Islet precursor cell (in vitro differentiated cells): ENCODE measurements around the gene DISC1.

Experiments used
- DNase-seq: peaks from one replicate; pipeline ENCODE4 v3.0.0-alpha.2; 2018

Gene DISC1

DNA sequence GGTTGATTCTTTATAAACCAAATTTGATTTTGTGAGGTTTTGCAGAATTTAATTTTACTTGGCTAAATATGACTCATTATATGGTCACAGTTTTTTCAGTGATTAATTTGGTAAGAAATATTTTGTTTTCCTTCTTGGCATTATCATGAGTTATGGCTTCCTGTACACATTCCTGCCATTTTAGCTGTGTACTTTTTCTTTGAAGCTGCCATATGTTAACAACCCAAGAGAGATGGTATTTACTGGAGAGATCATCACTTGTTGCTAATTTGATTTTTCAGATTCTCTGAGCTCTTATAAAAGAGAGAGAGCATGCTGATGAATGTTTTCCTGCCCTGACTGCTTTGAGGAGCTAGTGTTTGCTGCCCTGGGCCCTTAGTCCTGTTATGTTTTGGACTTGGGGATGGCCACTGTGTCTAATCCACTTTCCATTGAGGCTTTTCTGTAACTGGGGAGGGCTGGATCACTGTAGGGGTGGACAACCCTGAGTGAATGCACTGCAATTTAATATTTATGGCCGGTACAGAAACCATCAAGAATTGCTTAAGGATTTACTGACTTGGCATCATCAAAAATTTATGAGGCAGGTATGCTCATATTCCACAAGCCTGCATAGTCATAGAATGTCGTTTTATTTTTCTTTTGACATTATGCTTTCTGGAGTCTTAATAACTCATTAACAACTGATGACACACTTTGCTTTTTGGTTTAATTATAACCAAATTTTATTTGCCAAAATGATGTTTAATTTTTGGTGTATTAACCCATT, 200.9 kb downstream of the DISC1 start:
- no peak for DNase-seq

DNA sequence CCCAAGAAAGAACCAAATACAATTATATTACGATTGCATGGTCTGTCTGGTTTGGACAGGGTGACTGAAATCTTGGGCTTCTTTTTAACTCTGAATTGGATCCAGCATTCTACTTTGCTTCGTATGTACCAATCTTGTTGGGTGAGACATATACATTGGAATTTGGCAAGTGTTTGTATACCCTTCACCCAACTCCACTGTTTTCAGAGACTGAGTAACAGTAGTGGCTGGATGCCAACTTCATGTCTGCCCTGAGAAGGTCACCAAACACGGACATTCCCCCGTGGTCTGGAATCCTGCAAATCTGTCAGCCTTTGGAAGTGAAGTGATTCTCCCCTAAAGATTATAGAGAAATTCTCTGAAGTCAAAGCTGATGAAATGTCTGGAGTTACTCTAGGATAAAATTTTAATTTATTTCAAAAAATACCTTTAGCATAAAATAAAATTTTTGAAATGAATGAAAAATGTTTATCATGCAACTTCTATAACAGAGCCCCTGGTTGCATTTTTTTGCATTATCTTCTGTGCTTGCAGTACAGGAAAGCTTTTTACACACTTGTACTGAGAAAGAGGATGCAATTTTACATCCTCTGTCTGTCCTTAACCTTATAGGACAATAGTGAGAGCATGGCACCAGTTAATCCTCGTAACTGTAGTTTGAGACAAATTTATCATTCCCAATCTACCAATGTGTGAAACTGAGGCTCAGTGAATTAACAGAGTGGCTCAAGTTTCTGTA, 201.8 kb downstream of the DISC1 start:
- no peak for DNase-seq

DNA sequence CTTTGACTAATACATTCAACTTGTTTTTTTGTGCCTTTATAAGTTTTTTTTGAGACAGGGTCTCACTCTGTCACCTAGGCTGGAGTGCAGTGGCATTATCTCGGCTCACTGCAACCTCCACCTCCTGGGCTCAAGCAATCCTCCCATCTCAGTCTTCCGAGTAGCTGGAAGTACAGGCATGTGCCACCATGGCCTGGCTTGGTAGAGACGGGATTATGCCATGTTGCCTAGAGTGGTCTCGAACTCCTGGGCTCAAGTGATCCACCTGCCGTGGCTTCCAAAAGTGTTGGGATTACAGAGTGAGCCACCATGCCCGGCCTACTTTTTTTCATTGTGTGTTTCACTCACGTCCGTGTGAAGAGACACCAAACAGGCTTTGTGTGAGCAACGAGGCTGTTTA, 202.7 kb downstream of the DISC1 start:
- DNase-seq: no peak

DNA sequence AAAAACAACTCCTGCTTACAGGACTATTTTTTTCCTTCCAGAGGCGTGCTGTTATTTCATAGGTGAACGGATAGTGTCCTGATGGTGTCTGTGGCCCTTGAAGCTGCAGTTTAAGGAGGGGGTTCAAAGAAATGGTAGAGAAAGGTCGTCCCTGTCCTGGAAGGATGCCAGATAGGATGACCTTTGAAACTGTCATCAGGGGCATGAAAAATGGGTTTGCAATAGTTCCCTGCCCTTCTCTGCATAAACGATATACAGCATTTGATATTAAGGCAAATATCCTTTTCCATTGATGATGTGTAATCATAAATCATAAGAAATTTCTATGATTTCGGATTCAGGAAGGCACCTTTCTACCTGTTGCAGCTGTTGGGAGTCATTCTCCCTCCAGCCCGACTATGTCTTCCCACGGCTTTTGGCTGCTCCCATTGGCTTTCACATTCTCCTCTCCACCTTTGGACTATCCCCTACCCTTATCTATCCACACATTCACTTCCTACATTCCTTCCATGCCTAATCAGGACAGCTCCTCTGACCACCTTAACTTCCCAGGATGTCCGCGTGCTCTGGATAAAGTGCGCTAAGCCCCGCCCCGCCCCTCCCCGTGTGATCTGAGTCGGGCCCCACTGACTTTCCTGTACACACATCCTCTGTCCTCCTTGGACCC, 209.8 kb downstream of the DISC1 start:
- no peak for DNase-seq

DNA sequence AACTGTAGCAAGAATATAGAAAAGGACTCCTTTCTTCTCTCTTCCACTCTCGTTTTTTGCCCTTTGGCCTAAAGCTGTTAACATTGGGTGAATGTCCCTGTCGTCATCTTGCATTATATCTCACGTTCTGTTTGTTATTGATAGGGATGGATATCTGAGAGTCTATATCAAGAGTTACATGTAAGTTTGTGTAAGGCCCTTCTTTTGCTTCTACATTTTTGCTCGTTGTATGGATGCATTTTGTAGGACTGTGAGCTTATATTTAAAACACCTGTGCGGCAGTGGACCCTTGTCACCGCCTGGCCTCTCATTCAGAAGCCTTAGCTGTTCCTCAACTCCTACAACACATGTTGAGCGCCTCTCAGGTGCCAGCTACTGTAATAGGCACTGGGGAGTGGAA, 211.9 kb downstream of the DISC1 start:
- DNase-seq: no peak

DNA sequence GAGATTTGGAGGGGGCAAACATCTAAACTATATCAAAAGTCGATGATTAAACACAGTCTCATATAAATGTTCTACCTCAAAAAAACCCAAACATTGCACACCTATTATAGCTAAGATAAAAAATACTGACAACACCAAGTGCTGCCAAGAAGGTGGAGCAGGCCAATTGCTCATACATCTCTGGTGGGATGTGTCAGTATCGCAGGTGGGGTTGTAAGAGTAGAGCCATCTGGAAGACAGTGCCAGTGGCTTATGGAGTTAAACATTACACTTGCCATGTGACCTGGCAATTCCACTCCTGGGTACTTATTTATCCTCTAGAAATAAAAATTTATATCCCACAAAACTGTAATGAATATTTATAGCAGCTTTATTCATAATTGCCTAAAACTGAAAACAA, 213.4 kb downstream of the DISC1 start:
- DNase-seq: no peak

DNA sequence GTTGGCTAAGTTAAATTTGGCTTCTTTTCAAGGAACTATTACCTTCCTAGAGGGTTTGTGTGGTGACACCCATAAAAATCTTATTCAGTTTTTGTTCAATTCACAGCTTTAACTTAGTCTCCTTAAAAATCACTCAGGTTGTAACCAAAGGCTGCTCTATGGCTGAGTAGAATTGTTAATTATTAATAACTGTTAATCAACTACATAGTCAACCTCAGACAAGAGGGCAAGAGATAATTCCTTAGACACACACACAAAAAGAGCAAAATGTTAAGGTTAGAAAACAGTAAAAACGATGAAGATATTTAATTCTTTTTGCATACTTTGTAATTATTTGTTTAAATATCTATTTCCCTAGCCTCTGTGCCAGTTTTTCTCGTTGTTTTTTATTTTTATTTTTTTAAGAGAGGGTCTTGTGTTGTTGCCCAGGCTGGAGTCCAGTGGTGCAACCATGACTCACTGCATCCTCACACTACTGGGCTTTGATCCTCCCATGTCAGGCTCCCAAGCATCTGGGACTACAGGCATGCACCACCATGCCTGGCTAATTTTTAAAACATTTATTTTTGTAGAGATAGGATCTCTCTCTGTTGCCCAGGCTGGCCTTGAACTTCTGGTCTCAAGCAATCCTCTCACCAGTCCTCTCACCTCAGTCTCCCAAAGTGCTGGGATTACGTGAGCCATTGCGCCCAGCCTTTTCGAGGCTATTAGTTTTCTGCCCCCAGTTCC, 215.2 kb downstream of the DISC1 start:
- no peak for DNase-seq

DNA sequence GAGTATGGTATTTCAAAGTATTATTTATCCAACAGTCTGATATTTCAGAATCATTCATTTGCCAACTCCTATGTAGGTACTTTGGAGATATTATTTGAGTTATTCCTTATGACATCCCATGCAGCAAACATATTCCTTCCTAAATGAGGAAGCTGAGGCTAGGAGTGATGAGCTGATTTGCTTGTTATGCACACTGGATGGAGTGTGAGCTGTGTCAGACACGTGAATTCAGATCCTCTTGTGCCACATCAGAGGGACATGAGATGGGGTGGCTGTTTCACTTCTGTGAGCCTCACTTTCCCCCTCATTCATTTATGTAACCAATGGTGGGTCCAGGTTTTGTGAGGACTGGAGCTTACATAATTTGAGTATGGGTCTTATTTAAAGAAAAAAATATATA, 215.9 kb downstream of the DISC1 start:
- no peak for DNase-seq

DNA sequence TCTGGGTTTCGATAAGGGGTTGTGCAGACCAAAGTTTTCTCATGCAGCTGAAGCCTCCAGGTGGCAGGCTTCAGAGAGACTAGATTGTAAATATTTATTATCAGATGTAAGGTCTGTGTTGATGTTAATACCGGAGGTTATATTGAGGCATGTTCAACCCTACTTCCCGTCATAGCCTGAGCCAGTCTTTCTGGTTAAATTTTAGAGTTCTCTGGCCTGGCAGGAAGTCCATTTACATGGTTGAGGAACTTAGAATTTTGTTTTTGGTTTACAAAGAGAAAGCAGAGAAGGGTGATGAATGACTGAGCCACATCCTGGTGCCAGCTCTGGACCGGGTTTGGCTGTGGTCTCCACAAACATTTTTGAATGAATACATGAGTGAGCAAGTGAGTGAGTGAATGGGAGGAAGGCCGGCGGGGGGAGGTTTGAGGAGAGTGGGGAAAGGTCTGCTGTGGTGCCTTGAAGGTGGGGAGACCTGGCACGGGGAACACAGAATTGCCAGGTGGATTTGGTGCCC, 218.5 kb downstream of the DISC1 start:
- no peak for DNase-seq

DNA sequence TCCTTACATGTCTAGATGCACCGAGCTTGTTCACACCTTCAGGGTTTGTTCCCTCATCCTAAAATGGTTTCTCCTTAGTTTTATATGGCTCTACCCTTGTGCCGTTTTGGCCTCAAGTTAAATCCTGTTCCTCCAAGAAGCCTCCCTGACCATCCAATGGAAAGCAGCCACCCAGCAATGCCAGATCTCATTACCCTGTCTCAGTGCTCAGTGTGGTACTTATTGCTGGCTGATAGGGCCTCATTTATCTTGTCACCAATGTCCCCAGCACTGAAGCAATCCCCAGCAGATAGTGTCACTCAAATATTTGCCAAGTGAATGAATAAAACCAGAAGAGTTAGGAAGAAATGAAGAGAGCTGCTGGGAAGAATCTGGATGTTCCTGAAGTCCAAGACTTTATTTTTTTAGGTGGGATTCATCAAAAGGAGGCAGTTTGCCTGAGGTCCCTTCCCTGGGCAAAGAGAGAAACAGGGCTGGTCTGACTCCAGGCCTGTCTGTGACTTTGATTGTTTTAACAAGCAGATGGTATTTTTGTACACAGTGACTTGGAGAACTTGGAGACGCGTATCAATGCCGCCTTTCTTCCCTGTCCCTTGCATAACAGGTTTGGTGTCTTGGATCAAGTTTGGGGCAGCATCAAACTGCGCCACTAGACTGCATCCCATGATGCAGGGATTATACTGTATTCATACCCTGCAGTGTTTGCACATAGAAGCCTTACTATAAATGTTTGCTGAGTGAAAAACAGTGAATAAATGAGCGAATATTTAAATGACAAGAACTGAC, 221.2 kb downstream of the DISC1 start:
- no peak for DNase-seq

DNA sequence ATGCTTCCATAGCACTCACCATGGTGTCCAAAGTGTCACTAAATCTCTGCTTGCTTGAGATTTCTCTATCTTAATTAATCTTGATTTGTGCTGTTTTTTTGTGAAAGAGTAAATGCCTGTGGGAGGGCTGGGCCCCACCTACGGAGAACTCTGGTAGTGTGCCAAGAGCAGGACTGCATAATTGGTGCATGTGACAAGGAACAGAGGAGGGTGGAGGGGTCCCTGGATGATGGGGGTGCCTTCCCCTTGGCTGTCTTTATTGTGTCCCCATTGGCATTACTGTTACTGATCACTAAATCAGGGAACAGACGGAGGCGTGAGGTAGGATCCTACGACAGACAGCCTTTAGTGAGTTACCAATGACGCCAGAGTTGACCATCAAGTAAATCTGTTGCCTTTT, 223.4 kb downstream of the DISC1 start:
- DNase-seq: no peak

DNA sequence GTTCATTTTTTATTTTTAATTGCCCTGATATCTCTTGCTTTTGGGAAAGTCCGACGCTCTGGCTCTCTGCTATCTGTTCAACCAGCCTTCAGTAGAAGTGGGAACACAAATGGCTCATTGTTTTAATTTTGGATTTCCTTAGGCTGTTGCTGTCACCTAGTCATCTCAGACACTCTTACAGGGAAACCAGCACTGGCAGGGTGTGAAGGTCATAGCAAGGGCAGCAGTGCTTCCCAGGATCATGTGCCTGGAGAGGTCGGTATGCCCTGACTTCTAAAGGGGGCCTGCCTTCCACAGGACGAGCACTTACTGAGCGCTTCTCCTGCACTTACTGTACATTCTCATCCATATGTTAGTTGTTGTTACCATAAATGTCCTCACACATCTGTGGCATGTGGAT, 224.2 kb downstream of the DISC1 start:
- DNase-seq: no peak

DNA sequence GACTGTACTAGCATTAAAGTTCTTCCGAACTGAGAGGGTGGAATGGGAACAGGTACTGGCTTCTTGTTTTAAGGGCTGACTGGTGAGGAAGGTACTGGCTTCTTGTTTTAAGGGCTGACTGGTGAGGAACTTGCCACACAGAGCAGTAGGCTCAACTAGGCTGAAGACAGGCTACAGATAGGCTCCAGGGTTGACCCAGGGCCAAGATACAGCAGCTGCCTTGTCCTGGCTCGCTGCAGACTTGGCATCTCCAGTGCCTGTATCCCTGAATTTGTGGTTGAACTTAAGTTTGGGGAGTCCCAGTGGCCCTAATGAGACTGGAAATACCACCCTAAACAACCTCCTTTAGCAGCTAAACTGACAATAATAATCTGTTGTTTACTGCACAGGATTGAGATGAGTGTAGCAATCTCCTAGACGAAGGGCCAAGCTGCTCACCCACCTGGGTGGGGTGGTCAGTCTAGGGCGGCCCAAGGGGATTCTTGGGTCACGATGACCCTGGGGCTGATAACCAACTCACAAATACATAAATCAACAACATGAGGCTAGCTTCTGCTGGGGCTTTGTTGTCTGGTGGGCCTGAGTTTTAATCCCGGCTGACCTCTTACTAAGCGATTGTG, 227.1 kb downstream of the DISC1 start:
- no peak for DNase-seq

DNA sequence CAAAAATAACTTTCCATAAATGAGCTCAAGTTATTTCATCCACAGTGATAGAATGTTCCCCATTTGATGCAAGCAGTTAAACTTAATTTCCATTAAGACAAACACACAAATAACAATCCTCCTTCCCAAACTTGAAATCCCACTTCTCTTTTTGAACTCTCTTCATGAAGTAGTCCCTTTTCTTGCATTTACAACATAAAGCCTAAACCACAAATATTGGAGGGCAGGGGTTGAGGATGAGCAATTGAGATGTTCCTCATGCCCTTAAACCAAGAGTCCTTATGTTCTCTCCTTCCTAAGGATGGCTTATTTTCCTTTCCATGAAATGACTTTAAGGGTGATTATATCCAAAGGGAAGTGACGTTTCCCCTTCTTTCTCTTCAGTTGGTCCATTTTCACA, 228.8 kb downstream of the DISC1 start:
- DNase-seq: no peak

DNA sequence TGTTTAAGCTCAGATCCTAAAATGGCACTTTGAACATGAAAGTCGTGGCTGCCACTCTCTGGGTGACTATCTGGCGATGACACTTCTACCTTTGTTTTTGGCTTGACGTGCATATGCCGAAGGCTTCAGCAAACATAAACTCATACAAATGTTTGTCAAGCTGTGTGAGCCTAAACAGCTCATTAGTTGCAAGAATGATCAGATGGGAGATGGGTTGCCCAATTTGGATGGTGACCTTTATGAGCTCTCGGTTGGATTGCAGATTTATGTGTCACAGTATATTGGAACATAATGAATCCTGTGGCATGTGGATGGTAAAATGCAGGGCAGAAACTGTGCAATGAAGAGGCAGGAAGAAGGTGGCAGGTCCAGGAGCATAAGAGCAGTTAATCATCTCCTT, 229.3 kb downstream of the DISC1 start:
- DNase-seq: no peak

DNA sequence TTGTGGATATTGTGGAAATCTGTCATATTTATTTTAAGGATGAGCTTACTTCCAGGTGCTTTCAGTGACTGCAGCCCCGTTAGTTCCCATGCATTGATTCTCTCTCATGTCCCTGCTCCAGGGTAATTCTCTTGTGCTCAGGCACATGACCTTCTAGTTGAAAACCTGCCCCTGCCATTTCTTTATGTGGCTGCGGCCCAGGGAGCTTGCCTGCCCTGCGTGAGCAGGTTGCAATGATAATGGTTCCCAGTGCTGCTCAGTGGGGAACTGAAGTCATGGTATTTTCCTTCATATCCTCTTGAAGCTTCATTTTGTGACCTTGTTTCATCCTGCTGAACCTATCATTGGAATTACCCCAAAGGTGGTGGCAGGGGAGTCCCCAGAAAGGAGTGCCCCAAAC, 229.8 kb downstream of the DISC1 start:
- DNase-seq: no peak

DNA sequence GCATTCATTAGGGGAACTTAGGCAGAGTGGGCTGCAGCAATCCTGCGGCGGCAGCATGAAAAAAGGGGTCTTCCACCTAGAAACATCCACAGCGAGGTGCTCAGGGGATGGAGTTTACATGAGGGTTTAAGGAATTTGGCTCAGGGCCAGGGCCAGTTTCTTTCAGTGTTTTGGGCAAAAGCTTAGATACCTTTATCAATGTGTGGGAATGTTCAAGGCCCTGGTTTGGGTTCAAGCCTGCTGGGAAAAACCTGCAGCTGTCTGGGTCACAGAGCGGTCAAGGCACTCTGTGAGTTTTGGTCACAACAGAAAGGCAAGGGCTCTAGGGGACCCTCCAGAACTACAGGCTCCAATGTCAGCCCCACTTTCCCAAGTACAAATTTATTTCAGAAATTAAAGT, 230.3 kb downstream of the DISC1 start:
- no peak for DNase-seq

DNA sequence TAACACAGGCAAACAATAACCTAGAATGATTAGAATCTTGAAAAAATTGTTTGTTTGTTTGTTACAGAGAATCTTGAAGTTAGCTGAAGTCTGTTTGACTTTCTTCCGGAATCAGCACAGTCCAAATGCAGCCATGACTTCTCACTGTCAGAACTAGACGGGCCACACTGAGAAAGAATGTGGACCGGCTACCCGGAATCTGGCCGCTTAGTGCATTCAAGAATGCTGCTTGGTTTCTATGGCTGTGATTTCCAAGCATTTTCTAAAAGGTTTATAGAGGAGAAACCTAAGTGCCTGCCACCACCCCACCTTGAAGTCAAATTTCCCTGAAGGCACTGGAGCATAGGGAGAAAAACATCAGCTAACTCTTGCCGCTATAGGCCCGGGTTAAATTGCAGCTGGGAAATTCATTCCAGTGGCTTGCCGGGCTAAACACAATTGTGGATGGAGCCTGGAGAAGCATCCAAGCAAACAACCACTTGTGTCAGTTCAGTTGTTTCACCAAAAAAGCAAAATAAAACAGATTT, 231.1 kb downstream of the DISC1 start:
- peak; percentile 58 for DNase-seq

DNA sequence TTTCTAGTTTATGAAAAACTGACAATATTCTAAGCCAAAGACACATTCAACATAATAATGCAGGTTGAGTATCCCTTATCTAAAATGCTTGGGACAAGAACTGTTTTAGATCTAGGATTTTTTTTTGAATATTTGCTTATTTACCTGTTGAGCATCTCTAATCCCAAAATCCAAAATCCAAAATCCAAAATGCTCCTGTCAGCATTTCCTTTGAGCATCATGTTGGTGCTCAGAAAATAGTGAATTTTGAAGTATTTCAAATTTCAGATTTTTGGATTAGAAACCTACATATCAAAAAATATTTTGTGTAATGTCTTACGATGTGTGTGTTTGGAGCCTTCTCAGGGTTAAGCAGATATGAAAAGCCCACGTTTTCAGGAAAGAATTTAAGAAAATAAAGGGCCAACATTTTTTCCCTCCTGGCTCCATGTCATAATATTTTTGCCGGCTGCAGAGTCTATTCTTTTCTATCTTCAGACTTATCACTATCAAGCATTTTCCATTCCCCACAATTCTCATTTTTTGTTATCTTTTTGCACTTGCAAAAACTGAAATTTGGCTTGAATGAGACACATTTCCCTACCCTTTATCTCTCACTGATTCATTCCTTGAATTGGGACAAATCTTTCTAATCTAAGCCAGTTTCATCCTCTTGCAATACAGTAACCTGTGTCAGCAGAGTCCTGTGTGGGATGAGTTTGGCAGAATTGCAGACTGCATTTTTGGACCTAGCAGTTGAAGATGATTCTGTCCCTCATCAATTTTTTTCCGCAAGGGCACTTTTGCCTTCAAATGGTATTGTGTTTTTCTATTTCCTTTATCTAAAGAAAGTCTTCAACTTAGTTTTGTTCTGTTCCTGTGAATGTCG, 233.9 kb downstream of the DISC1 start:
- DNase-seq: no peak
